HUES48 (cell line): ENCODE measurements around the gene RANBP3.
"Not testable (repeated sequence)": the region's sequence is repeated elsewhere in the genome, so short reads cannot be mapped to it uniquely, and the experiment has no call there.

ENCODE experiments used
- H3K27ac ChIP-seq: one replicate; pipeline ENCODE4 v1.7.0; 2013; ENCODE audit warnings: low read depth, low read length, inconsistent platforms
- H3K27me3 ChIP-seq: 2 replicates; pipeline ENCODE4 v1.6.1; 2013; ENCODE audit warnings: mild to moderate bottlenecking, low read length; ENCODE audit not compliant: control insufficient read depth, insufficient read depth
- H3K36me3 ChIP-seq: 2 replicates; pipeline ENCODE4 v1.6.1; 2013; ENCODE audit warnings: low read length; ENCODE audit not compliant: control insufficient read depth, insufficient read depth
- H3K4me1 ChIP-seq: 2 replicates; pipeline ENCODE4 v1.6.1; 2013; ENCODE audit warnings: mild to moderate bottlenecking, low read length; ENCODE audit not compliant: control insufficient read depth, insufficient read depth
- H3K4me3 ChIP-seq: 2 replicates; pipeline ENCODE4 v1.5.1; 2013; ENCODE audit warnings: mild to moderate bottlenecking, low read depth, low read length
- H3K9ac ChIP-seq: 2 replicates; pipeline ENCODE4 v1.6.1; 2013; ENCODE audit warnings: mild to moderate bottlenecking, low read depth, low read length, moderate library complexity
- H3K9me3 ChIP-seq: 2 replicates; pipeline ENCODE4 v1.6.1; 2013; ENCODE audit warnings: low read length; ENCODE audit not compliant: control insufficient read depth, insufficient read depth

Gene RANBP3

DNA sequence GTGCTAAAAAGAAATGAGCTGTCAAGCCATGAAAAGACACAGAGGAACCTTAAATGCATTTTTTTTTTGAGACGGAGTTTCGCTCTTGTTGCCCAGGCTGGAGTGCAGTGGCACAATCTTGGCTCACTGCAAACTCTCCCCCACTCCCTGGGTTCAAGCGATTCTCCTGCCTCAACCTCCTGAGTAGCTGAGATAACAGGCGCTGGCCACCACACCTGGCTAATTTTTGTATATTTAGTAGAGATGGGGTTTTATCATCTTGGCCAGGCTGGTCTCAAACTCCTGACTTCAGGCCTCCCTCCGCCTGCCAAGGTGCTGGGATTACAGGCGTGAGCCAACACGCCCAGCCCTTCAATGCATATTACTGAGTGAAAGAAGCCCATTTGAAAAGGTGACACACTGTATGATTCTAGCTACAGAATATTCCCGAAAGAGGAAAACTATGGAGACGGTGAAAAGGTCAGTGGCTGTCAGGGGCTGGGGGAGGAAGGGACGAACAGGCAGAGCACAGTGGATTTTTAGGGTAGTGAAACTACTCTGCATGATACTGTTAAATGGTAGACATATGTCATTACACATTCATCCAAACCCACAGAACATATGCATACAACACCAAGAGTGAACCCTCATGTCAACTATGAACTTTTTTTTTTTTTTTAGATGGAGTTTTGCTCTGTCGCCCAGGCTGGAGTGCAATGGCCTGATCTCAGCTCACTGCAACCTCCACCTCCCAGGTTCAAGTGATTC, 93.7 kb downstream of the RANBP3 start:
- H3K27me3 ChIP-seq, H3K36me3 ChIP-seq, H3K4me1 ChIP-seq, H3K27ac ChIP-seq, H3K4me3 ChIP-seq, H3K9me3 ChIP-seq, H3K9ac ChIP-seq: not testable (repeated sequence)

GRCh38 chr19:5883157-5883873, 94.6 kb downstream of the RANBP3 start:
- H3K36me3 ChIP-seq, H3K4me3 ChIP-seq: not testable (repeated sequence)

DNA sequence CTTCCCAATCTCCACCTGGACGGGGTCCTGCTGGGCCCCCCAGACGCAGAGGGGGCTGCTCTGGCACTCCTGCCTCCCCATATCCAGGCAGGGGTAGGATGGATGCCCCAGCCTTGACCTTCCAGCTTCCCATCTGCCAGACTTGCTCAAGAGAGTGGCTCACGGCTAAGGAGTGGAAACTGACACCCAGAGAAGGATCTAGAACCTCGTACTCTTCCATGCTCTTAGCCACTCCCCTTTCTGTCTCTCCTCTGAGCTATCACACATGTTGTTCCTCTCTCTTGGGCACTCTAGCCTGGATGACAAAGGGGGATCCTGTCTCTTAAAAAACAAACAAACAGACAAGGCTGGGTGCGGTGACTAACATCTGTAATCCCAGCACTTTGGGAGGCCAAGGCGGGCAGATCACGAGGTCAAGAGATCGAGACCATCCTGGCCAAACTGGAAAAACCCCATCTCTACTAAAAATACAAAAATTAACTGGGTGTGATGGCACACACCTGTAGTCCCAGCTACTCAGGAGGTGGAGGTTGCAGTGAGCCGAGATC, 95.4 kb downstream of the RANBP3 start:
- Histone ChIP-seq H3K9ac (no peak overlapping the region), H3K4me3 (no peak overlapping the region), H3K27ac (no peak overlapping the region), H3K9me3 (no peaks in the 10 kb centered on the region), H3K36me3 (no peaks in the 10 kb centered on the region), H3K4me1 (peaks cover 6% of the 10 kb centered on the region; the same call in 1 of the 2 replicates), H3K27me3 (no peaks in the 10 kb centered on the region)

More at GRCh38 chr19:5883157-5883873, 94.6 kb downstream of the RANBP3 start:
- not testable (repeated sequence) for H3K9me3 ChIP-seq, H3K27me3 ChIP-seq, H3K4me1 ChIP-seq, H3K27ac ChIP-seq, H3K9ac ChIP-seq

GRCh38 chr19:5881543-5882299, 96.2 kb downstream of the RANBP3 start:
- Histone ChIP-seq H3K9ac (no peak overlapping the region), H3K27ac (no peak overlapping the region), H3K4me1 (peaks cover 6% of the 10 kb centered on the region; the same call in 1 of the 2 replicates), H3K36me3 (no peaks in the 10 kb centered on the region), H3K9me3 (no peaks in the 10 kb centered on the region), H3K27me3 (no peaks in the 10 kb centered on the region), H3K4me3 (no peak overlapping the region)

- H3K4me1 ChIP-seq = peaks cover 6% of the 10 kb centered on the region; the same call in 1 of the 2 replicates
- H3K9ac ChIP-seq = no peak overlapping the region
- peak overlapping the region; percentile 20 for H3K27ac ChIP-seq
- H3K4me3 ChIP-seq = no peak overlapping the region
- no peaks in the 10 kb centered on the region for H3K9me3 ChIP-seq
- no peaks in the 10 kb centered on the region for H3K36me3 ChIP-seq
- H3K27me3 ChIP-seq = no peaks in the 10 kb centered on the region
Observed at GRCh38 chr19:5880604-5881078, 97.3 kb downstream of the RANBP3 start.

DNA sequence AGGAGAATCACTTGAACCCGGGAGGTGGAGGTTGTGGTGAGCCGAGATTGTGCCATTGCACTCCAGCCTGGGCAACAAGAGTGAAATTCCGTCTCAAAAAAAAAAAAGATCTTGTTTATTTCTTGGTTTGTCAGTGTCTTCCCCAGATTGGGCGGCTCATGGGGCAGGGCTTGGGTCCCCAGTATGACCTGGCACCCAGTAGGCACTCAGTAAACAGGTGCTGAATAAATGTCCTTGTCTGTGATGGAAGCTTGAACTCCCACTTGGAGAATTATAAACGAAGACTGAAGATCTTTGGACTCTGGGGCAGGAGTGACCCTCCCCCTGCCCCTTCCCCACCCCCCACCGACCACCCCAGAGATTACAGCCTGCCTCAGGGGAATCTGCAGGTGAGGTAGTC, 97.7 kb downstream of the RANBP3 start:
- no peak overlapping the region for H3K9ac ChIP-seq
- H3K27ac ChIP-seq = peak overlapping the region; percentile 20
- H3K4me3 ChIP-seq = no peak overlapping the region
- H3K27me3 ChIP-seq = no peaks in the 10 kb centered on the region
- peaks cover 6% of the 10 kb centered on the region; the same call in 1 of the 2 replicates for H3K4me1 ChIP-seq
- H3K9me3 ChIP-seq = no peaks in the 10 kb centered on the region
- H3K36me3 ChIP-seq = no peaks in the 10 kb centered on the region

GRCh38 chr19:5877882-5878281, 100.1 kb downstream of the RANBP3 start:
- no peak overlapping the region for H3K27ac ChIP-seq
- H3K4me3 ChIP-seq = no peak overlapping the region
- peaks cover 6% of the 10 kb centered on the region; the same call in 1 of the 2 replicates for H3K4me1 ChIP-seq
- no peaks in the 10 kb centered on the region for H3K9me3 ChIP-seq
- H3K27me3 ChIP-seq = no peaks in the 10 kb centered on the region
- no peak overlapping the region for H3K9ac ChIP-seq
- H3K36me3 ChIP-seq = no peaks in the 10 kb centered on the region

- H3K4me3 ChIP-seq = no peak overlapping the region
- no peaks in the 10 kb centered on the region for H3K27me3 ChIP-seq
- no peaks in the 10 kb centered on the region for H3K9me3 ChIP-seq
- peaks cover 6% of the 10 kb centered on the region; the same call in 1 of the 2 replicates for H3K4me1 ChIP-seq
- H3K27ac ChIP-seq = no peak overlapping the region
- no peak overlapping the region for H3K9ac ChIP-seq
- no peaks in the 10 kb centered on the region for H3K36me3 ChIP-seq
Observed at GRCh38 chr19:5877427-5877826, 100.5 kb downstream of the RANBP3 start.

- H3K4me3 ChIP-seq, H3K36me3 ChIP-seq, H3K9me3 ChIP-seq, H3K9ac ChIP-seq, H3K27me3 ChIP-seq, H3K27ac ChIP-seq, H3K4me1 ChIP-seq: not testable (repeated sequence)
Observed at GRCh38 chr19:5874496-5874895, 103.4 kb downstream of the RANBP3 start.

DNA sequence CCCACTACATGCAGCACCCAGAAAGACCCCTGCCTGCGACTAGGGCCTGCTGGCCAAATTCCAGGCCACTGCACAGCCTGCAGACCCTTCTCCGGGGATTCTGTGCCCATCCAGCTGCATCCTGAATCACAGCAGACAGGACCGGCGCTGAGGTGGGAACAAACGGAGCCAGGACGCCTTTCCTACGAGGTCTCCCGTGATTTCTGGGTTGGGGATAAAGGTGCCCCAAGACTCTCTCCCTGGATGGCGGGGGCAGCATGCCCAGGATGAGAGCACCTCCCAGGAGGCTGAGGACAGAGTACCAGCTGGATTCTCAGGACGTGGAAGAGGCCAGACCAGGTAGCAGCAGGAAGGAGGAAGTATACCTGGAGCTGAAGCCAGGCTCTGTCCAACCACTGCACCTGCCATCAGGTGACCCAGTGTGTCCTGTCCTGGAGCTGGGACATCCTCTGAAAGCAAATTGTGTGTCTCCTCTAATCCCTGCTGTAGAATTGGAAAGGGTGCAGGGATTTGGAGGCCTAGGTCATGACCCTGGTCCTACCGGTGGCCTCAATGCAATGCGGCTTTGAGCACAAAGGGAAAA, 104.2 kb downstream of the RANBP3 start:
- Histone ChIP-seq H3K4me1 (no peaks in the 10 kb centered on the region), H3K9me3 (no peaks in the 10 kb centered on the region), H3K27ac (no peak overlapping the region), H3K27me3 (no peaks in the 10 kb centered on the region), H3K9ac (no peak overlapping the region), H3K36me3 (no peaks in the 10 kb centered on the region), H3K4me3 (no peak overlapping the region)
